H4 (cell line): Measurements from ENCODE around the gene OR5AC2. TPM values are rescaled to one million over a fixed set of nuclear protein-coding genes. Genes with fewer than 3 reads are reported as not detected.

ENCODE experiments used
- total RNA-seq: library from RNA; depleted of rRNA; stranded (reverse); fragments of >200 nt; shearing (Covaris generic); gene quantifications from 2 replicates; pipeline ENCODE4 v1.2.3, GENCODE V29; 2014; rRNA removed

OR5AC2 gene
- total RNA-seq, 1 experiment from 2014 or later, result not detected

Other genes starting within 250 kb of the OR5AC2 start
- gene RIOX2, start 114.7 kb upstream of the OR5AC2 start, total RNA-seq, result 25.3 and 32.6 TPM in 2 replicates
- not detected in 2 replicates for gene GABRR3, start 51.9 kb upstream of the OR5AC2 start, total RNA-seq
- gene OR5H1, start 43.5 kb downstream of the OR5AC2 start, total RNA-seq, result not detected in 2 replicates
- not detected in 2 replicates for gene OR5H14, start 60.3 kb downstream of the OR5AC2 start, total RNA-seq
- not detected in 2 replicates for gene OR5H15, start 79.5 kb downstream of the OR5AC2 start, total RNA-seq
- not detected in 2 replicates for gene OR5H6, start 177.1 kb downstream of the OR5AC2 start, total RNA-seq
- gene OR5H2, start 195.3 kb downstream of the OR5AC2 start, total RNA-seq, result not detected in 2 replicates